SH-SY5Y (cell line): ENCODE data around the gene S100Z.

Experiments
- GATA2 ChIP-seq: IDR thresholded peaks from 2 replicates; pipeline ENCODE4 v1.6.1; 2011; ENCODE audit warnings: mild to moderate bottlenecking, low read depth, low read length
- GATA3 ChIP-seq: IDR thresholded peaks from 2 replicates; pipeline ENCODE4 v1.6.1; 2011; ENCODE audit warnings: low read depth, mild to moderate bottlenecking, low read length, moderate library complexity

- TF ChIP-seq GATA2 (no peak), GATA3 (no peak)
These were observed 70.7 kb downstream of the S100Z start for GRCh38 chr5:76920491-76920890.
